Muscle layer of colon (tissue), 2 donors: ENCODE data around the gene ATP6V1D.

Source experiments
- H3K27ac ChIP-seq: one replicate; pipeline ENCODE4 v1.7.0; 2013; ENCODE audit warnings: low read depth, mild to moderate bottlenecking, low read length, moderate library complexity
- H3K27me3 ChIP-seq, 2 donors: one replicate each; pipeline ENCODE4 v1.7.0; 2013; ENCODE audit warnings: low read length in 2 of 2, mild to moderate bottlenecking in 2 of 2; ENCODE audit not compliant: insufficient read depth in 2 of 2, control insufficient read depth in 1 of 2
- H3K36me3 ChIP-seq: one replicate; pipeline ENCODE4 v1.7.0; 2013; ENCODE audit warnings: mild to moderate bottlenecking, low read length; ENCODE audit not compliant: insufficient read depth
- H3K4me1 ChIP-seq: one replicate; pipeline ENCODE4 v1.7.0; 2013; ENCODE audit warnings: mild to moderate bottlenecking, low read length; ENCODE audit not compliant: insufficient read depth
- H3K4me3 ChIP-seq, 2 donors: one replicate each; pipeline ENCODE4 v1.7.0; 2013; ENCODE audit warnings: low read length in 2 of 2, low read depth in 1 of 2, mild to moderate bottlenecking in 1 of 2, moderate library complexity in 1 of 2
- H3K9ac ChIP-seq: one replicate; pipeline ENCODE4 v1.7.0; 2013; ENCODE audit warnings: low read length
- H3K9me3 ChIP-seq: one replicate; pipeline ENCODE4 v1.7.0; 2013; ENCODE audit warnings: mild to moderate bottlenecking, low read length
- donor health status: abdominal sarcoma.
- donor health status: Adenocarcinoma of cecum.

ATP6V1D gene

GRCh38 chr14:67391268-67391667 is 31.7 kb upstream of the ATP6V1D start:
- no peaks in the 10 kb centered on the region for H3K36me3 ChIP-seq
- peaks cover 10% of the 10 kb centered on the region for H3K4me1 ChIP-seq
- H3K9ac ChIP-seq = no peak overlapping the region
- H3K27ac ChIP-seq = no peak overlapping the region
- H3K4me3 ChIP-seq = no peak overlapping the region
- H3K27me3 ChIP-seq = no peaks in the 10 kb centered on the region
- no peaks in the 10 kb centered on the region for H3K9me3 ChIP-seq

- Histone ChIP-seq H3K9me3 (no peaks in the 10 kb centered on the region), H3K27me3 (no peaks in the 10 kb centered on the region), H3K4me1 (peaks cover 18% of the 10 kb centered on the region), H3K27ac (no peak overlapping the region), H3K9ac (no peak overlapping the region), H3K4me3 (no peak overlapping the region), H3K36me3 (no peaks in the 10 kb centered on the region)
Measured at GRCh38 chr14:67389811-67390534, 30.4 kb upstream of the ATP6V1D start.

- H3K36me3 ChIP-seq = no peaks in the 10 kb centered on the region
- H3K9ac ChIP-seq = no peak overlapping the region
- H3K27me3 ChIP-seq = no peaks in the 10 kb centered on the region
- H3K4me1 ChIP-seq = peaks cover 18% of the 10 kb centered on the region
- no peak overlapping the region for H3K4me3 ChIP-seq
- H3K9me3 ChIP-seq = no peaks in the 10 kb centered on the region
- H3K27ac ChIP-seq = no peak overlapping the region
Measured at GRCh38 chr14:67389275-67389674, 29.7 kb upstream of the ATP6V1D start.

- Histone ChIP-seq H3K27me3 (no peaks in the 10 kb centered on the region), H3K4me3 (no peak overlapping the region), H3K9me3 (no peaks in the 10 kb centered on the region), H3K27ac (no peak overlapping the region), H3K36me3 (peaks cover 13% of the 10 kb centered on the region), H3K4me1 (peaks cover 18% of the 10 kb centered on the region), H3K9ac (no peak overlapping the region)
Measured at GRCh38 chr14:67387195-67387594, 27.6 kb upstream of the ATP6V1D start.

- Histone ChIP-seq H3K9ac (no peak overlapping the region), H3K27ac (no peak overlapping the region), H3K27me3 (no peaks in the 10 kb centered on the region), H3K36me3 (peaks cover 28% of the 10 kb centered on the region), H3K4me3 (no peak overlapping the region), H3K9me3 (no peaks in the 10 kb centered on the region), H3K4me1 (peaks cover 18% of the 10 kb centered on the region)
Measured at GRCh38 chr14:67385618-67386017, 26.0 kb upstream of the ATP6V1D start.

GRCh38 chr14:67385120-67385519 is 25.5 kb upstream of the ATP6V1D start:
- peaks cover 33% of the 10 kb centered on the region for H3K36me3 ChIP-seq
- no peak overlapping the region for H3K4me3 ChIP-seq
- H3K27ac ChIP-seq = no peak overlapping the region
- H3K4me1 ChIP-seq = peaks cover 18% of the 10 kb centered on the region
- no peaks in the 10 kb centered on the region for H3K9me3 ChIP-seq
- no peak overlapping the region for H3K9ac ChIP-seq
- no peaks in the 10 kb centered on the region for H3K27me3 ChIP-seq

DNA sequence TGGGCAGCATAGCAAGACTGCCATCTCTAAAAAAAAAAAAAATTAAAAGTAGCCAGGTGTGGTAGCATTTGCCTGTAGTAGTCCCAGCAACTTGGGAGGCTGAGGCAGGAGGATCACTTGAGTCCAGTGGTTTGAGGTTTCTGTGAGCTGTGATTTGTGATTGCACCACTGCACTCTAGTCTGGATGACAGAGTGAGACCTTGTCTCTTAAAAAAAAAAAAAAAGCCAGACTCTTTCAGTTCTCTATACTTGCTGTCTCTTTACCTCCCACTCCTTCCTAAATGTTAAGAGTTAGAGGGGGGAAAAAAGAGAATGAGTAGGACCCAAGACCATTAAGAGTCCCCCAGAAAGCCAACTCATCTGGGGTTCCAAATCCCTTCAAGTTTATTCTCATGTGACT is 18.3 kb upstream of the ATP6V1D start:
- H3K9ac ChIP-seq = no peak overlapping the region
- no peak overlapping the region for H3K27ac ChIP-seq
- H3K36me3 ChIP-seq = peaks cover 73% of the 10 kb centered on the region
- no peaks in the 10 kb centered on the region for H3K9me3 ChIP-seq
- H3K27me3 ChIP-seq = no peaks in the 10 kb centered on the region
- no peaks in the 10 kb centered on the region for H3K4me1 ChIP-seq
- no peak overlapping the region for H3K4me3 ChIP-seq

DNA sequence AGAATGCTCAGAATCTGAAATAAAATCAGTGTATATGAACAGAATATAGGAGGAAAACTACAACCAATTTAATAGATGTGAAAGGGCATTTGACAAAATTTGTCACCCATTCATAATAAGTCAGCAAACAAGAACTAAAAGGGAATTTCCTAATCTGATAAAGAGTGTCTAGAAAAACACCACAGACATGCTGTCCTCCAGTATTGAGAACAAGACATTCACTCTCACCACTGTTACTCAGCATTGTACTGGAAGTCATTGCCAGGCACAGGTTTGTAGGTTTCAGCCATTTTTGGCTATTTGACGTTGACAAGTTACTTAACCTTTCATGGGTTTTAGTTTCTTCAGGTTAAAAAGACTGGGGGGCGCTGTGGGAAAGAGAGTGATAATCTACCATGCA is 13.7 kb upstream of the ATP6V1D start:
- Histone ChIP-seq H3K4me1 (no peaks in the 10 kb centered on the region), H3K9ac (no peak overlapping the region), H3K27me3 (no peaks in the 10 kb centered on the region), H3K4me3 (no peak overlapping the region), H3K9me3 (no peaks in the 10 kb centered on the region), H3K36me3 (peaks cover 51% of the 10 kb centered on the region), H3K27ac (no peak overlapping the region)

- peaks cover 3% of the 10 kb centered on the region for H3K4me1 ChIP-seq
- H3K9me3 ChIP-seq = no peaks in the 10 kb centered on the region
- H3K36me3 ChIP-seq = peaks cover 54% of the 10 kb centered on the region
- H3K27me3 ChIP-seq = no peaks in the 10 kb centered on the region
- H3K9ac ChIP-seq = no peak overlapping the region
- H3K27ac ChIP-seq = no peak overlapping the region
- H3K4me3 ChIP-seq = no peak overlapping the region
Measured at GRCh38 chr14:67372833-67373232, 13.2 kb upstream of the ATP6V1D start.

GRCh38 chr14:67371247-67372148 is 11.9 kb upstream of the ATP6V1D start:
- no peaks in the 10 kb centered on the region for H3K27me3 ChIP-seq
- no peaks in the 10 kb centered on the region for H3K9me3 ChIP-seq
- peaks cover 53% of the 10 kb centered on the region for H3K36me3 ChIP-seq
- H3K4me3 ChIP-seq = no peak overlapping the region
- no peak overlapping the region for H3K9ac ChIP-seq
- H3K27ac ChIP-seq = no peak overlapping the region
- peaks cover 3% of the 10 kb centered on the region for H3K4me1 ChIP-seq

DNA sequence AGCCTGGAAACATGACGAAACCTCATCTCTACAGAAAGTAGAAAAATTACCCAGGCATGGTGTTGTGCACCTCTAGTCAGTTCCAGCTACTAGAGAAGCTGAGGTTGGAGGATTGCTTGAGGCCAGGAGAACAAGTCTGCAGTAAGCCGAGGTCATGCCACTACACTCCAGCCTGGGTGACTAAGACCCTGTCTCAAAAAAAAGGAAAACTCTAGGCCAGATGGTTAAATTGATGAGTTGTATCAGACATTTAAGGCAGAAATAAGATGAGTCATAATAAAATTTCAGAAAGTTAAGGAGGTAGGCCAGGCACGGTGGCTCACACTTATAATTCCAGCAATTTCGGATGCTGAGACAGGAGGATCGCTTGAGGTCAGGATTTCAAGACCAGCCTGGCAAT is 11.2 kb upstream of the ATP6V1D start:
- Histone ChIP-seq H3K4me3 (no peak overlapping the region), H3K4me1 (peaks cover 3% of the 10 kb centered on the region), H3K9ac (no peak overlapping the region), H3K9me3 (no peaks in the 10 kb centered on the region), H3K27me3 (no peaks in the 10 kb centered on the region), H3K36me3 (peaks cover 54% of the 10 kb centered on the region), H3K27ac (no peak overlapping the region)
